Glomerular visceral epithelial cell (primary cell): ENCODE measurements around the gene PARP14.
"Not testable (repeated sequence)": the region's sequence is repeated elsewhere in the genome, so short reads cannot be mapped to it uniquely, and the experiment has no call there.

Experiments
- DNase-seq: peaks from one replicate; pipeline ENCODE4 v3.0.0-alpha.2; 2016; ENCODE audit errors: extremely low spot score

PARP14 gene

DNA sequence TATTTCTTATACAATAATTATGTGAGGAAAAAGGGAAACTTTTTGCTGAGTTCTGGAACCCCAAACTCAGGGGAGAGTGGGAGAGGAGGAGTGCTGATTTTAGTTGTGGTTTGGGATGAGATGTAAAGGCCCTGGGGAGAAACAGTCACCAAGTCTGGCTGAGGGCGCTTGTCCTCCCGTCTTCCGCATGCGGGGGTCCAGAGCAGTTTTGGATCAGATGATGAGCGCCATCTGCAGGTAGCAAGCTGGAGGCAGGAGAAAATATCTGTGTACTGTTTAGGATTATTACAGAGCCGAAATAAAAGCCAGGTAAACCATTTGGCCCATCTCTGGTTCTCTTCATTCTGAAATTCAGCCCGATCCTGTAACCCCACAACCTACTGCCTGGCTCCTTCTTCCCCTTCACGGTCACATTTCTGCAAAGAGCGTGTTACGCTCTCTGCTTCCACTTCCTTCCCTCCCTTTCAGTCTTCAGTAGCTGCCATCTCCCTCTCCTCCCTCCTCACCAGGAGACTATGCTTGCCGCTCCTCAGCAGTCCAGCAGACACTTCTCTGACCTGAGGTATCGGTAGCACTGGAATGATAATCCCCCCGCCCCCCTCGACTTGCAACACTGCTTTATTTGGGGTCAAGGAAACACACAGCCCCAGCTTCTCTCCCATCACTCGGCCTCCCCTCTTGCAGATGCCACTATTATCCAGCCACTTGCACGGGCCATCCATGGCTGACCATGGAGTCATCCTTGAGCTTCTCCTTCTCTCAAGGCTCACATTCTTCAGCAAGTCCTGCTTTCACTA, 1.4 kb upstream of the PARP14 start:
- peak; percentile 77 for DNase-seq

DNA sequence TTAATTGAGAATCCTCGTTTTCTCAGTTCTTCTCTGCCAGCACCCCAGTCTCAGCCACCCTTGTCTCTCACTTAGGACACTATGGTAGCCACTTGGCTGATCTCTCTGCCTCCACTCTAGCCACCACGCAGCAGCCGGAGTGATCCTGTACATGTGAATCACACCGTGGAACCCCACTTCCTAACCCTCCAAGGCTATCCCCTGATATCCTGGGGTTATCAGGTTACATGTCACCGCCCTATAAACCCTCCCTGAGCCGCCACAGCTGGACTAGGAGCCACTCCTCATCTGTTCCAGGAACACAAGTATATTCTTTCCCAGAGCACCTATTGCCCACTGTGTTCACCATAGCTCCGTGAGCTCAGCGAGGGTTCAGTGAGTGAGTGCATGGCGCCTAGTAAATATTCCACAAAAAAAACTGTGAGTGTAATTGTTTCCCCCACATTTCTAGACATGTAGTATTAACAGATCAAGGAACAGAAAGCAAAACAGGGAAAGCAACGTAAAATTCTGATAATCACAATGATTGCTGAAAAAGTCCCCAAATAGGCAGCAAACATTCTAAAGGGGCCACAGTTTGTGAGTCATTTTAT, 661 bp upstream of the PARP14 start:
- DNase-seq, result peak; percentile 17

DNA sequence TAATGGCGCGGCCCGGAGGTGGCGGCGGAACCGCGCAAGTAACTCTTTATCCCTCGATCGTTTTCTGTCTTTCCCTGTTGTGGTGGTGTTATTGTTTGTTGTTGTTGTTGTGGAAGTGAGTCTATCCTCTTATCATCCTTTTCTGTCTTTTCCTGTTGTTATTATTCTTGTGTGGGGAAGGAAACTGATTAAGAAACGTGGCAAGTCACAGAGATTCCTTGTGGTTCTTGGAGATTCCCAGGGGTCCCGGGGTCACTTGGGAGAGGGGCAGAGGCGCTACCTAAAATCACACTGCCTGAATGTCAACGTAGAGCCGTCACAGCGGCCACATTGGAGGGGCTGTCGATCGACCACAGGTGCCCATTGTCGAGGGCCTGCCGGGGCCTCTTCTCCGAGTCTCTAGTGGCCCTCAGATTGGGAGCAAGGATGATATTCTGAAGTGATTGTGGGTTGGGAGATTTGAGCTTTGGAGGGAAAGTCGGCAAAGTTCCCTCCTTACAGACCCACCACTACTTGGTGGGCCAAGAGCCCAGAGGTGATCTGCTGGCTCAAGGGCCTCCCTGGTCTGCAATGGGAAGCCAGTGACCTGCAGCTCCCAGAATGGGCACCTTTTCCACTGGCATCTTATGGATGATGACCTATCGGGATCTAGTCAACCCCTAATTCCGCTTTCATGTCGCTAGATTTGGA, 790 bp downstream of the PARP14 start:
- DNase-seq, result no peak

DNA sequence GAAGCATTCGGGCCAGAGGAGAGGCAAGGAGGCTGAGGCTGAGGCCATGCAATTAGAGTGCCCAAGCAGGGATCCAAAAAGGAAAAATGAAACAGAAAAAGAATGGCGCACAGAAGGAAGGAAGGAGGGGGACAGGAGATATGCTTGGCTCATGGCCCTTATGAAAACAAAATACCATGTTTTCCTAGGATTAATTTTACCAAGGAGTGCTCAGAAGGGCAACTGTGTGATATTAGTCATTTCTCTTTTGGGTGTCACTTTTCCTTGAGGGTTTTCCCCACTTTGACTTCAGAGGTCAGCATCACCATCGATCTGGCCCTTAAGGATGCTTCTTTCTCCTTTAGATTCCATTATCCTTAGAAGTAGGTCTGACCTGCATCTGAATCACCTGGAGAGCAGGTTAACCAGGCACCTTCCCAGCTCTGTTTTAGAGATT, 1.4 kb downstream of the PARP14 start:
- DNase-seq, result no peak

DNA sequence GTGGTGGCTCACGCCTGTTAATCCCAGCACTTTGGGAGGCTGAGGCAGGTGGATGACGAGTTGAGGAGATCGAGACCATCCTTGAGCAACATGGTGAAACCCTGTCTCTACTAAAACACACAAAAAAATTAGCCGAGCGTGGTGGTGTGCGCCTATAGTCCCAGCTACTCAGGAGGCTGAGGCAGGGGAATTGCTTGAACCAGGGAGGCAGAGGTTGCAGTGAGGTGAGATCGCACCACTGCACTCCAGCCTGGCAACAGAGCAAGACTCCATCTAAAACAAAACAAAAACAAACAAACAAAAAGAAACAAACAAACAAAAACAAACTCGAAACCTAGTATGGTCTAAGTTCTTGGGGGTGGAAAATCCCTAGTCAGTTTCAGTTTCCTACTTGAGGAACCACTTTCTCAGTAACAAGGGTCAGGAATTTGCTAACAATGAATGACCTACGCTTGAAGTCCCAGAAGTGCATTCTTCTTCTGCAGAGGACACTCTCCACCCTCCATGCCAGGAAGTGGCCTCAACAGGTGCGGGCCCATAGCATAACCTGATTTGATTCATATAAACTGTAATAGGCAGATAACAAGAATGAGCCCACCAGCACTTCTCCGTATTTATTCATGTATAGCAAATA, 2.3 kb downstream of the PARP14 start:
- not testable (repeated sequence) for DNase-seq

DNA sequence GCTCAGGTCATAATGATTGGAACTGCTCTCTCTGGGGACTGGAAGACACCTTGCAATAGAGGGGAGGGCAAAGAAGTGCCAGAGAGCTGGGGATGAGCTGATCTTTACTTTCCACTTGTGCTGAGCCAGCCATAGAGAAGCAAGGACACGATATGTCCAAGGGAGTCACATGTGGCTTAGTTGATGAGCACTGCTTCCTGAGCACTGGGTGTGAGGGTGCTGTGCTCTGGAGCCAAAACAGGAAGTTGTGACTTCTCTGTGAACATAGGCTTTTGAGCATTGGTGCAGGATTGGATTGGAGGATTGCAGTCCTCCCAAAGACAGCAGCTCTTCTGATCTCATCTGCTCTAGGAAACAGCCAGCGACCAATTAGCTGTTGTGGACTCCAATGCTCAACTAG, 6.7 kb downstream of the PARP14 start:
- DNase-seq, result no peak

DNA sequence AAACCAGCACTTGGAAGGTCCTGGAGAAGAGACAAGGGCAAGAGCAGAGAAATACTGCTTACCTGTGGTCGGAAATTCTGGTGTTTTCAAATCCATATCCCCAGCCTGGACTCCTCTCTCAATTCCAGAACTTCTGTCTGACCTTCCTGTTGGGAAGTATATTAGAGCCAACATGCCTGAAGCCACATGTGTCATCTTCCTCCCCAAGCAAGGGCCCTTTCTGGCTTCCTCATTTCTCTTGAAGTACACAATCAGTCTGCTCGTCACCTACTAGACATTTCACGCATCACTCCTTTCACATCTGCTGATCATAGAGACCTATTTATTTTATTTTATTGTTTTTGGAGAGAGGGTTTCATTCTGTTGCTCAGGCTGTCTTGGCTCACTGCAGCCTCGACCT, 8.4 kb downstream of the PARP14 start:
- DNase-seq, result no peak

DNA sequence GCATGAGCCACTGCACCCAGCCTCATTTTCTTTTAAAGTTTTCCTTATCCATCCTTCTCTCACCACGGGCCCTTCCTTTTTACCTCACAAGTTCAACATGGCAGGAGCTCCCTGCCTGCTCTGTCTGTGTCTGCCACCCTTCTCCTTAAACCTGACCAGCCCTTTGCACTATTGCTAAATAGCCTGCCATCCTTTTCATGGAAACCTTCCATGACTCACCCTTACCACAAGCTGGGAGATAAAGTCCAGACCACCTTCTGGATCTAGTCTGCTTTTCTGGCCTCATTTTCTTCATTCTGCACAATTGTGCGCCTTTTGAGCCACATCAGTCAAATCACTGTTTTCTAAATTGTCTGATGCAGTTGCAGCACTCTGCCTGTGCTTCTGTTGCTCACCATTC, 8.9 kb downstream of the PARP14 start:
- DNase-seq, result peak; percentile 57

DNA sequence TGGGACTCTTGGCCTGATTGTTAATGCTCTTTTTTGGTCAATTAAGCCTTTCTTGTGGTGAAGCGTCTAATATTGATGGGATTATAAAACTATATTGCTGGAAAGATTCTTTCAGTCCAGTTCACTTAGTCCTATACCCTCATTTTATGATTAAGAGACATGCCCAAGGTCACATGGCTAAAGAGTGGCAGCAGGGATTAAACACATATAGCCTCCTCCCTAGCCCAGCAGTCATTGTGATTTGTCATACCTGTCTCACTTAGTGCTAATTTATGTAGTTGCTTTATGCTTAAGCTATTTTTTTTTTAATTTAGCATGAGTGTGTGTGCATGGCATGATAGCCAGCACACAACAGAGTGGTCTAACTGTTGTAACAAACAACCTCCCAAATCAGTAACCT, 9.5 kb downstream of the PARP14 start:
- DNase-seq, result no peak

DNA sequence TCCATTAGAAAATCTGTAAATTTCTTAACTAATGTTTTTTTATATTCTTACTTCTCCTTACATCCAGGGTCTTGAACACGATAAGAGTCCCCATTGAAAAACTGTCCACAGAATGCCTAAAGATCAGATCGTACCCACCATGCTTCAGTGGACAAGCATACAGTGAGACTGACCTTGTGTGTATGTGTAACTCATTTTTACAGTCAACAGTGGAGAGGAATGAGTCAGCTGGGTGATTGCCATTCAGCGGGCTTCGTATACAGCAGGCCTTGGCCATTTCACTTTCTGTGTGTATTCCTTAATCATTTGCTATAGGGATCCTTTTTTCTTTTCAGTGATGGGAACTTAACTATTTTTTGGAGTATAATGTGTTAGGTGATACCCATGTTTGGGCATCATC, 10.6 kb downstream of the PARP14 start:
- peak; percentile 64 for DNase-seq

DNA sequence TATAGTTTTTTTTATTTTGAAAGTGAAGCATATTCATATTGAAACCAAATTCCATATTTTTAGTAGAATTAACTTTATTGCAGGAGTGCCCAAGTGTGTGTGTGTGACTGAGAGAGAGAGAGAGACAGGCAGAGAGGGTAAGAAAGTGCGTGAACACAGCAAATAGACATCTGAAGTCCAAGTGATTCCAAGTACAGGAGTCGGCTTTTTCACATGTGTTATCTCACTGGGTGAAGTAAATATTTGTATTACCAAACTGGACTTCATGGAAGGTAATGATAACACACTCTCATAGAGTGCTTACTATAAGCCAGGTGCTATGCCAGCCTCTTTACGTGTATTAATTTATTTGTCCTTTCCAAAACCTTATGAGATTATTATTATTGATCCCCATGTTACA, 12.0 kb downstream of the PARP14 start:
- no peak for DNase-seq

DNA sequence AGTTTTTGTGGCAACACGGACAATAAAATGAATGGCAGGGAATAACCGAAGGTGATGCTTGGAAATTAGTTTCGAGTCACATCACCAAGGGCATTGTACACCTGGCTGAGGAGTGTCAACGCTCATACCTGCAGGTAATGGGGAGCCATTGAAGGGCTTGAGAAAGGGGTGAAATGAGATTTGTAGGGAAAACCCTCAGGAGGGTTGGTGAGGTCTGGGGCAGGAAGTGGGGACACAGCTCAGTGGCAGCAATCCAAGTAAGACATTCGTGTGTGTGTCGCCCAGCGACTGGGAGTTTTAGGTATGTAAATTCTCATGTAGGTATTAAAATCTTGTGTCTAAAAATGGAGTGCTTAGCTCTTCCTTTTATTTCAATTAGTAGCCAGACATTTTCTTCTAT, 14.3 kb downstream of the PARP14 start:
- DNase-seq, result no peak

DNA sequence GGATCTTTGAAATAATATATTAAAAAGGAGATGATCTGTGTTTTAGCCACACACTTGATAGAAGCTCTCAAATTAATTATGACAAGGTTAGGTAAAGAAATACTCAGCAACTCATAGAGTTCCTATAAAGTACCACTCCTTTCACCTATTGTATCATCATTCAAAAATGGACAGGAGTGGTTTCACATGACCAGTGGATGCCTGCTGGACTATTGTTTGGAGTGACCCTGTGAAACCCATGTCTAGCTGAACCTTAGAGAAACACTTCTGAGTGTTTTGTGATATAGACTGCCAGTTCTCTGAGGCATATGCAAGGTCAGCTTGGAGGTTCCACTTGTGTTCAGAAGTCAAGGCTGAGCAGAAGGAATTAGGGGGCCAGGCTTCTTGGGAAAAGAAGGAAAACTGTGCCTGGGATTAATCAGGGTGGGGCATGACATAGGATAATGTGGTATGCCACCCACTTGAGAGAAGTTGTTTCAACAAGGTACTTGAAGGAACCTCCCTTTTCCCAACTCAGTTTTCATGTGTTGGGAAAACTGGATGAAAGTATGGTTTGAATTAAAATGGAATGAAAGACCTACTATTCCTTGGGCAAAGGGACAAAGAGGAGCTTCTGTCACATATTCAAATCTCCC, 15.4 kb downstream of the PARP14 start:
- DNase-seq, result no peak

DNA sequence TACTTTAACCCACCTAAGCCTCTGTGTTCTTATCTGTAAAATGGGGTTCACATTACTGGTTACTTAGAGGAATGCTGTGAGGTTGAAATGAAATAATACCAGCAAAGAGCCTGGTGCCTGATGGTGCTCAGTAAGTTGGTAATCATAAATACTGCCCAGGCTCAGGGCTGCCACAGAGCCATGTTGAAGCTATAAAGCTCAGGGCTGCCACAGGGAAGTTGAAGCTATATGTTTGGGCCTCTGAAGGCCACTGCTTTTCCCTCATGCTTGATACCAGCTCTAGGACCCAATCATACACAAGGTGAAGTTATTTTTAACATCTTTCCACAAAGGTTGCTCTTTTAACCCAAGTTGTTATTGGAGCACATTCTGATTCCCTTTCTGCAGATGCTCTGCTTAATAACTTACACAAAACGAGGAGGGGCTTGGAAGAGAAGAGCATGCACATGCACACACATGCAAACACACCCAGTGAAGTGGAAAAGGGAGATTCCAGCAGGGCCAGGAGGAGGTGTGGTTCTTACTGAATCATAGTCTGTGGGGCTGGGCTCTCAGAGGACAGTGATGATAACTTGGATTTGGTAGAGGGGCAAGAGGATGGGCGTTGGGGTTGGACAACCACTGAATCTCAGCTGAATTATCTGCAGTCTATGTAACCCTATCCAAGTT, 17.4 kb downstream of the PARP14 start:
- DNase-seq, result peak; percentile 63

DNA sequence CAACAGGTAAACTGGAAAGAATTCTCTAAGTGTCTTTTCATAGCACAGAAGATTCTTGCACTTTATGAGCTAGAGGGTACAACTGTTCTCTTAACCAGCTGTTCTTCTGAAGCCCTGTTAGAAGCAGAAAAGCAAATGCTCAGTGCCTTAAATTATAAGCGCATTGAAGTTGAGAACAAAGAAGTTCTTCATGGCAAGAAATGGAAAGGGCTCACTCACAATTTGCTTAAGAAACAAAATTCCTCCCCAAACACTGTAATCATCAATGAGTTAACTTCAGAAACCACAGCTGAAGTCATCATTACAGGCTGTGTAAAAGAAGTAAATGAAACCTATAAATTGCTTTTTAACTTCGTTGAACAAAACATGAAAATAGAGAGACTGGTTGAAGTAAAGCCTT, 19.6 kb downstream of the PARP14 start:
- no peak for DNase-seq

DNA sequence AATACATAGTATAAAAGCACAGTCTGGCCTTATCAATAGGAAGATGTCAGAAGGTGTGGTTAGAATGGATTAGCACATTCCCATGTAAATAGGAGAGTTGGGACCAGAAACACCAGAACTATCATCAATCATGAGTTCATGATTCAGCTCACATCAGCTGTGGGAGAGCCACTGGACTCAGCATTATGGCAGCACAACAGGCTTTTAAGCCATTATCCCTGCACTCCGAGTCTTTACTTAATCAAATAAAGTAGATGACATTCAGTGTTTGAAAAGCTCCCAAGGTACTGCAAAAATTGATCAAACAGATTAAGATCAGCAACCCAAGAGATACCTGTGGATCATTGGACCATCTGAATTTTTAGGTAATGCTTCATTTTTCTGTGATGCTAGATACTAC, 24.7 kb downstream of the PARP14 start:
- no peak for DNase-seq

DNA sequence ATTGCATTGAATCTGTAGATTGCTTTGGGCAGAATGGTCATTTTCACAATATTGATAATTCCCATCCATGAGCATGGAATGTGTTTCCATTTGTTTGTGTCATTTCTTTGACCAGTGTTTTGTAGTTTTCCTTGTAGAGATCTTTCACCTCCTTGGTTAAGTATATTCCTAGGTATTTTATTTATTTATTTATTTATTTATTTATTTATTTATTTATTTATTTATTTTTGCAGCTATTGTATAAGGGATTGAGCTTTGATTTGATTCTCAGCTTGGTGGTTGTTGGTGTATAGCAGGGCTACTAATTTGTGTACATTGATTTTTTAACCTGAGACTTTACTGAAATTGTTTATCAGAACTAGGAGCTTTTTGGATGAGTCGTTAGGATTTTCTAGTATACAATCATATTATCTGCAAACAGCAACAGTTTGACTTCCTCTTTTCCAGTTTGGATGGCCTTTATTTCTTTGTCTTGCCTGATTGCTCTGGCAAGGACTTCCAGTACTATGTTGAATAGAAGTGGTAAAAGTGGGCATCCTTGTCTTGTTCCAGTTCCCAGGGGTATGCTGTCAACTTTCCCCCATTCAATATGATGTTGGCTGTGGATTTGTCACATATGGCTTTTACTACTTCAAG, 30.1 kb downstream of the PARP14 start:
- DNase-seq, result not testable (repeated sequence)

DNA sequence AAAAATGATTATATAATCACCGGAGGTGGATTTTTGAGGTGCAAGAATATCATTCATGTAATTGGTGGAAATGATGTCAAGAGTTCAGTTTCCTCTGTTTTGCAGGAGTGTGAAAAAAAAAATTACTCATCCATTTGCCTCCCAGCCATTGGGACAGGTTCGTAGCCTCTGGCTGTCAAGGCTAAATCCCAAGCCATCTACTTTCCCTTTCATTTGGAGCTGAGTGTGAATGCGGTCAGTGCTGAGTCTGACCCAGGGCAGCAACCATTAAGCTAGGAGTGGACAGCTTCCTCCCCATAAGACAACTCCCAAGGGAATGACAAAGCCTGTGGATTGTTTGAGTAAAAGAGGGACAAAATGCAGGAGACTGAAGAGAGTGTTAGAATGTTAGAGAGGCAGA, 33.6 kb downstream of the PARP14 start:
- DNase-seq, result no peak

DNA sequence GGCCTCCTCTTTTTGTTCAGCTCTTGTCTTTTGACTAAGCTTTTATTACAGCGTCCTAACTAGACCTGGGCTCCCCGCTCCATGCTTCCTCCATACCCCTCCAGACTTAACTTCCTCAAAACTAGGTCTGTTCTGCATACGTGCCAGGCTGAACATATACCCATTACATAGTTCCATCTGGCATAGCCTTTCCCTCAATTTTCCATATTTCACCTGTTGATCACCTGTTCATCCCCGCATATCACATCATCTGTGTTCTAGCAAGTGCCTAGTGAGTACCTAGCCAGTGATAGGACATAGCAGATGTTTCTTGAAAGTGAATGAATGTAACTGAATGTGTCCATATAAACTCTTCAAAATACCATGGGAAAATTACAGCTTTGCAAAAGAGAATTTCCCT, 36.0 kb downstream of the PARP14 start:
- DNase-seq, result no peak

DNA sequence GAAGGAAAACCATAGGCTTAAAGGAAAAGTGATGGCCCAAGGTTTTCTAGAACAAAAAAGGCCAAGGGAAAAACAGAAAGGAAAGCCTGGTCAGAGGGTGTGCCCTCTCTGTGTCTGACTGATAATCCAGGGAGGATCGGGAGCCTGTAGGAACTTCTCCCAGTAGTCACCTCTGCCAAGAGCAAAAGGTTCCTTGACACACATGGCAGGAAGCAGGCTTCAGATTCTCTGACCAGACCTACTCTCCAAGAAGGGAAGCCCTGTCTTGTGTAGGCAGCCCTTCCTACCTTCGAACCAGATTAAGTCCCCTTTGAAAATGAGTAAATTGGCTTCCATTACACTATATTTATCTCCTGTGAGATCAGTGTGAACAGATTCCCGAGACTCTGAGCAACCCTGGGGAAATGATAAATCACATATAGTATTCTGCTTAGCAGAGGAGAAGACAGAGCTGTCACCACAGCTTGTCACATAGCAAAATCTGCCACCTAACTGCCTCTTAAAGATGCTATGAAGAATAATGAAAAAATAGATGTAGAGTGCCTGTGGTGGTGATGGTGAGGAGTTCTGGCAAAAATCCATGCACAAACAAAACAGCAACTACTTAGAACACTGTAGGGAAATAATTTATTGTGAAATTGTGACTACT, 38.8 kb downstream of the PARP14 start:
- no peak for DNase-seq

DNA sequence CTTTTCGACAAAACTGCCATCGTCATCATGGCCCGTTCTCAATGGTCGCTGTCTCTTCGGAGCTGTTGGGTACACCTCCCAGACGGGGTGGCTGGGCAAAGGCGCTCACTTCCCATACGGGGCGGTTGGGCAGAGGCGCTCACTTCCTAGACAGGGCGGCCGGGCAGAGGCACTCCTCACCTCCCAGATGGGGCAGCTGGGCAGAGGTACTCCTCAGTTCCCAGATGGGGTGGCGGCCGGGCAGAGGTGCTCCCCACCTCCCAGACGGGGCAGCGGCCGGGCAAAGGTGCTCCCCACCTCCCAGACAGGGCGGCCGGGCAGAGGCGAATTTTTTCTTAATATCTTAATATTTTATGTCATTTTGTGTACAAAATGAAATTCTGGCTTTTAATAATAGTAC, 44.5 kb downstream of the PARP14 start:
- no peak for DNase-seq
